Epithelial cell of prostate (primary cell): ENCODE data around the gene CACNA2D2.

ENCODE experiments used
- DNase-seq: peaks from one replicate; pipeline ENCODE4 v3.0.0-alpha.2; 2011; ENCODE audit warnings: low read depth, low spot score
- H3K27ac ChIP-seq: fragments of 450-650 bp; 2 replicates; pipeline ENCODE4 v1.5.1; 2017; ENCODE audit warnings: mild to moderate bottlenecking

The CACNA2D2 gene

GRCh38 chr3:50408443-50408944 is 94.9 kb downstream of the CACNA2D2 start:
- no peak overlapping the region for H3K27ac ChIP-seq
- DNase-seq: no peak

- no peak for DNase-seq
- no peak overlapping the region for H3K27ac ChIP-seq
These were observed 96.9 kb downstream of the CACNA2D2 start for GRCh38 chr3:50406487-50406886.

GRCh38 chr3:50405249-50405648 is 98.2 kb downstream of the CACNA2D2 start:
- no peak for DNase-seq
- H3K27ac ChIP-seq: no peak overlapping the region

GRCh38 chr3:50401978-50402595 is 101.3 kb downstream of the CACNA2D2 start:
- DNase-seq: no peak

DNA sequence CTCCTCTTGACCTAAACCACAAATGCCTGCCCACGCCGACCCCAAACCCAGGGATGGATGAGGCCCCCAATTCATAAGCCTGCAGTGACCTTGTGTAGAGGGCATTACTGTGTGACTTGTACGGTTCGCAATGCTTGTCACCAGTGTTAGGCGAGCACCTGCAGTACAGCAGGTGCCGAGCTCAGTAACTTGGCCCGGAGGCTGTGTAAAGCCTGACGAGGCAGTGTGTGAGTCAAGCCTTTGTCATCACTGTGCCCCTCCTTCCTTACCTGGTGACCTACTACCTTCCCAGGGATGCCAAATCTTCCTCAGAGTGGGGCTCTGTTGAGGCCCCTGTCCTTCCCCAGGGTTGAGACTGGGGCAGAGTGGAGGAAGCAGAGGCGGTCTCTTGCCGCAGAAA is 106.9 kb downstream of the CACNA2D2 start:
- H3K27ac ChIP-seq: no peak overlapping the region
- peak; percentile 66 for DNase-seq

More at GRCh38 chr3:50401978-50402595, 101.3 kb downstream of the CACNA2D2 start:
- H3K27ac ChIP-seq: no peak overlapping the region

DNA sequence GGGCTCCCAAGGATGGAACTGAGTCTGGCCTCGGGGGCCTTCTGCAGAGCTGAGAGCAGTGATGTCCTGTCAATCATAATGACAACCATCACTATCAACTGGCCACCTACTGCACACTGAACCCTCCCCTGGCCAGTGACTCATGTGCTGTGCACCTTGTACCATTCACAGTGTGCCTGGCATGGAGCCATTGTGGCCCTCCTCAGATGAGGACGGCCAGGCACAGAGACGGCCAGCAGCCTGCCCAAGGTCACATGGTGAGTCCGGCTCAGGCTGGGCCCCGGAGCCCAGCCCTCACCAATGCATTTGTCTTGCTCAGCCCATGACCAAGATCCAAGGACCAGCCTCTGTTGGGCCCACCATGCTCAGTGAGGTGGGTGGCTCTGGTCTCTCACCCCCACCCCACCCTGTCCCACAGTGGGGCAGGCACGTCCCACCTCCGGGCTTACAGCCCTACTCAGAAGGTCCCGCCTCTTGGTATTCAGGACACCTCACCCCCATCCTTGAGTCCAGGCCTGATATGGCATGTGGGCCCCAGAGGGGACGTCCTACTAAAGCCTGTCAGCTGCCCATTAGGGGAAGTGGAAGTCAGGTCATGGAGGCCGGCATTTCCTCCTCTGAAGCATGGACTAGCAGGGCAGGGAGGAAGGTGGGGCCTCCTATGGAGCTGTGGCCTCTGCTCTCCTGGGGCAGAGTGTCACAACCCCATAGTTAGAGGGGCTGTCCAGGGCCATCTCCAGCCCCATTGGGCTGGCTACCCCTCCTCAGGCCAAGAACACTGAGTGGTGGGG is 108.2 kb downstream of the CACNA2D2 start:
- no peak overlapping the region for H3K27ac ChIP-seq
- DNase-seq: no peak

GRCh38 chr3:50393061-50393460 is 110.4 kb downstream of the CACNA2D2 start:
- DNase-seq: no peak
- no peak overlapping the region for H3K27ac ChIP-seq

- DNase-seq: no peak
- no peak overlapping the region for H3K27ac ChIP-seq
These were observed 111.2 kb downstream of the CACNA2D2 start for GRCh38 chr3:50392101-50392715.

GRCh38 chr3:50390508-50391224 is 112.8 kb downstream of the CACNA2D2 start:
- DNase-seq: no peak
- H3K27ac ChIP-seq: no peak overlapping the region

DNA sequence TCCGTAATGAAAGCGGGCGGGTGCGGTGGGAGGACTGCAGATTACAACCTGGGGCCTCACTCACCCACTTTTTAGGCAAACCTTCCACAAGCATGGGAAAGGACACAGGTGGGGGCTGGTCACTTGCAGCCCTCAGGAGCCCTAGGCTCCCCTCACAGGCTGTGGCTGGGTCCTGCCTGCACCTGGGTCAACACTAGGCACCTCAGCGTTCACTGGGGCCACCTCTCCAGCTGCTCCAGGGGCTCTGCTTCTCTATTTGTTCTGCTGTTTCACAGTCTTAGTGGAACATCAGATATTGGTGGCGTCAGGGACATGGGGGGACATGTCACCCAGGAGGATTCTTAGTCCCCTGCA is 114.0 kb downstream of the CACNA2D2 start:
- DNase-seq: no peak
- H3K27ac ChIP-seq: no peak overlapping the region

GRCh38 chr3:50388720-50389413 is 114.6 kb downstream of the CACNA2D2 start:
- H3K27ac ChIP-seq: no peak overlapping the region
- DNase-seq: no peak

GRCh38 chr3:50388016-50388719 is 115.3 kb downstream of the CACNA2D2 start:
- DNase-seq: no peak
- H3K27ac ChIP-seq: no peak overlapping the region

DNA sequence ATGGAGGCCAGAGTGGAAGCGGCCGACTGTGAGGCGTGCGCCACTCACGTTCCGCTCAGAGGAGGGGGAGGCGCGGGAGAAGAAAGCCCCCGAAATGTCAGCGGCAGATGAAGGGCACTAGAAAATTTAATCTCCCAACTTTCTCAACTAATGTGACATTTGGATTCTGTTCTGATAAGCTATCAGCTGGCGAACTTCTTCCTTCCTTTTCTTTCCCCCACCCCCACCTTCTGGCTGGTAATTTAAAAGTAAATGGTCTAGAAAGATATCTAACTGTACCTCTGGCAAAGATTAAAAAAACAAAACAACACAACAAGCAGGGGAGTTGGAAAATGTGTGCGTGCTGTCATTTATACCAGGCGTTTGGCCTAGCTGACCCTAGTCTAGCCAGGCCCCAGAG is 117.7 kb downstream of the CACNA2D2 start:
- H3K27ac ChIP-seq: no peak overlapping the region
- DNase-seq: no peak

- DNase-seq: no peak
- H3K27ac ChIP-seq: no peak overlapping the region
These were observed 119.7 kb downstream of the CACNA2D2 start for GRCh38 chr3:50383750-50384149.

- DNase-seq: no peak
- no peak overlapping the region for H3K27ac ChIP-seq
These were observed 120.7 kb downstream of the CACNA2D2 start for GRCh38 chr3:50382722-50383121.

GRCh38 chr3:50381383-50381782 is 122.1 kb downstream of the CACNA2D2 start:
- H3K27ac ChIP-seq: no peak overlapping the region
- no peak for DNase-seq

GRCh38 chr3:50380405-50381085 is 122.9 kb downstream of the CACNA2D2 start:
- H3K27ac ChIP-seq: no peak overlapping the region
- DNase-seq: no peak

DNA sequence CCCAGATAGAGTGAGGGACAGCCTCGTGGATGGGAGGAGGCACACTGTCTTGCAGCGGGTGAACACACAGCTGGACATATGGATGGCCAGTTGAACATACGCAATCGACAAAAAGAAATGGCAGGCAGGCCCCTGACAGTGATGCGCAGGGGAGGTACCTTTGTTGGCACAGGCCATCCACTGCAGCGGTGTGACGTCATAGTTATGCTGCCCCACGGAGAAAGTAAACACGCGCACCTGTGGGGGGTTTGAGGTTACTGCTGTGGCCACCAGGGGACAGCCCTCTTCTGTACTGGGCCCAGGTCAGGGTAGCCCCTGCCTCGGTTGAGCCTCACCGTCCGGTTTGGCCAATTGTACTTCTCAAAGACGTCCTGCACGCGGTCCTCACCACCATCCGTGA is 124.7 kb downstream of the CACNA2D2 start:
- no peak overlapping the region for H3K27ac ChIP-seq
- DNase-seq: no peak

DNA sequence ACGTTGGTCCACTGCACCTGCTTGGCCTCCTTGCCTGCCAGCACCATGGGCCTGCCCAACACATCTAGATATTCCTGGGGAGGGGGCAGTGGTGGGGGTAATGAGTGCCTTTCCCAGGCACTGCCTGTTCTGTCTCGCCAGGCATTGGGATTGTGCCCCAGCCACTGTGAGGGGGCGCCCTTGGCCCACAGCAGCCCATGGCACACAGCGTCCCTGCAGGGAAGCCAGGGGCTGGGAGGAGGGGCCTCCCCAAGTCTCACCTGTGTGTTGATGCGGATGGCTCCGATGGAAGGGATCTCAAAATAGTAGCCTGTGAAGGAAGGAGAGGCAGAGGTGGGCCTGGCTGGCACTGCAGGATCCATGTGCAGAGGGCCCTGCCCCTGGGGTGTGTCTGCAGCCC is 125.4 kb downstream of the CACNA2D2 start:
- no peak overlapping the region for H3K27ac ChIP-seq
- DNase-seq: no peak
